Gastrocnemius medialis (tissue), 4 donors: ENCODE measurements around the gene GNAO1. TPM values are rescaled to one million over a fixed set of nuclear protein-coding genes. Genes with fewer than 3 reads are reported as not detected.
A peak's percentile ranks its signal among the peaks of the same experiment; 100 is the strongest.
"Not testable (repeated sequence)": the region's sequence is repeated elsewhere in the genome, so short reads cannot be mapped to it uniquely, and the experiment has no call there.

ENCODE experiments used
- ATAC-seq, 2 donors: fragments of 150-250 bp; one replicate each; pipeline ENCODE4 v1.9.1; 2016
- DNase-seq, 2 donors: peaks; one replicate each; pipeline ENCODE4 v3.0.0-alpha.2; 2019
- H3K27ac ChIP-seq, 4 donors: fragments of 200-600 bp; sonication (generic); 1 replicate in 1 of 4; 2 replicates in 3 of 4; pipeline ENCODE4 v1.5.1; 2016 to 2018; ENCODE audit warnings: mild to moderate bottlenecking in 2 of 4, moderate library complexity in 1 of 4
- H3K27me3 ChIP-seq, 3 donors: fragments of 200-600 bp; sonication (generic) in 2 of 3; 1 replicate in 1 of 3; 2 replicates in 2 of 3; pipeline versions ENCODE4 v1.5.1 to v1.6.0; 2016 to 2019; ENCODE audit warnings: mild to moderate bottlenecking in 1 of 3, moderate library complexity in 1 of 3
- H3K36me3 ChIP-seq, 2 donors: fragments of 200-600 bp; sonication (generic) in 1 of 2; one replicate each; pipeline ENCODE4 v1.5.1; 2017 to 2018
- H3K4me1 ChIP-seq, 2 donors: fragments of 200-600 bp; sonication (generic) in 1 of 2; one replicate each; pipeline ENCODE4 v1.5.1; 2016 to 2017; ENCODE audit warnings: mild to moderate bottlenecking in 2 of 2
- H3K4me3 ChIP-seq, 4 donors: fragments of 200-600 bp; sonication (generic) in 3 of 4; 1 replicate in 1 of 4; 2 replicates in 3 of 4; pipeline ENCODE4 v1.5.1; 2016 to 2019; ENCODE audit warnings: mild to moderate bottlenecking in 2 of 4
- H3K9me3 ChIP-seq, 3 donors: fragments of 200-600 bp; sonication (generic) in 2 of 3; 1 replicate in 1 of 3; 2 replicates in 2 of 3; pipeline ENCODE4 v1.5.1; 2016 to 2019
- POLR2A ChIP-seq, 2 donors: fragments of 450-650 bp; IDR thresholded peaks; one replicate each; pipeline ENCODE4 v1.6.1; 2017; ENCODE audit warnings: antibody characterized with exemption in 2 of 2, mild to moderate bottlenecking in 2 of 2, moderate library complexity in 2 of 2
- in situ Hi-C, 4 donors: fragments of 200-750 bp; cut with MboI; loops; one replicate each; pipeline versions ENCODE4 v1.15.0 to v1.8.0; 2017; ENCODE audit warnings: low sequenced_read_pairs in 4 of 4
- intact Hi-C: fragments of 100-400 bp; cut with DNase I; formaldehyde crosslinking; loops from one replicate; pipeline ENCODE4 v1.15.1; 2023; ENCODE audit warnings: low total_unique reads
- total RNA-seq, 4 donors: library from RNA; depleted of rRNA; stranded (reverse); fragments of >200 nt; gene quantifications; one replicate each; pipeline versions ENCODE4 v1.1.0 to v1.2.3, GENCODE V29; 2016
- TF ChIP-seq, protein P1 (sequence below), 5 experiments: fragments of 450-650 bp in 3 of 5; fragments of 200-600 bp in 2 of 5; sonication (generic) in 2 of 5; IDR thresholded peaks in 4 of 5; conservative IDR thresholded peaks in 1 of 5; 1 replicate in 4 of 5; 2 replicates in 1 of 5; pipeline ENCODE4 v1.5.1; 2016 to 2019; ENCODE audit warnings: antibody characterized with exemption in 5 of 5, mild to moderate bottlenecking in 3 of 5, moderate library complexity in 3 of 5

The GNAO1 gene
- total RNA-seq, 4 donors from 2014 or later, result 0.25 to 2.0 (median 0.79) TPM

DNA sequence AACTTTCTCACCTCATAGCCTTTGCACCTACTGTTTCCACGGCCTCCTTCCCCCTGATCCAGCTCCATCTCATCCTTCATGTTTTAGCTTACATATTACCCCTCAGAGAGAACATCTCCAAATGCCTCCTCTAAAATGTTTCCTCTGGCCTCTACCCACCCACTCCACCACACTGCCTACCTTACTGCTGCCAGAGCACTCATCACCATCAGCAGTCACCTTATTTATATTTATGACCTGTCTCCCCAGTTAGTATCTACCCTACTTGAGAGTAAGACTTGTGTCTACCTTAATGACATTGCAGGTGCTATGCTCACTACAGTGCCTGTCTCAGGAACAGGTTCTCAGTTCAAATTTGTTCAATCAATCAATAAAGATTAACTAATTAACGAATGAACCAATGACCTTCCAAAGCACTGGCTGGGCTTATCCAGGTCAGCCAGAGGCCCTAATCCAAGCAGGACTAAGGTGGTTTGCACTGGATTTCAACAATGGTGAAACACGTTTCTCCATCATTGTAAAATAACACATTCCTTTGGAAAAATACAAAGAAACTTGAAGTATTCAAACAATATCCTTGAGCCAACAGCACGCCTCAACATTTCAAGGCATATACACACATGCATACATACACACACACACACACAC is 192.9 kb downstream of the GNAO1 start:
- Histone ChIP-seq H3K4me3 (no peak overlapping the region), H3K4me1 (no peaks in the 10 kb centered on the region), H3K36me3 (peaks cover 4 to 83% of the 10 kb centered on the region in 2 donors), H3K9me3 (no peaks in the 10 kb centered on the region), H3K27ac (peak overlapping the region in 1 of 4 donors; percentile 25), H3K27me3 (no peaks in the 10 kb centered on the region)
- intact Hi-C loops (no loop called here), in situ Hi-C loops (no loop called here)
- TF ChIP-seq POLR2A (IDR thresholded peaks at IDR 0.05), result no peak
- TF ChIP-seq, protein P1, sequence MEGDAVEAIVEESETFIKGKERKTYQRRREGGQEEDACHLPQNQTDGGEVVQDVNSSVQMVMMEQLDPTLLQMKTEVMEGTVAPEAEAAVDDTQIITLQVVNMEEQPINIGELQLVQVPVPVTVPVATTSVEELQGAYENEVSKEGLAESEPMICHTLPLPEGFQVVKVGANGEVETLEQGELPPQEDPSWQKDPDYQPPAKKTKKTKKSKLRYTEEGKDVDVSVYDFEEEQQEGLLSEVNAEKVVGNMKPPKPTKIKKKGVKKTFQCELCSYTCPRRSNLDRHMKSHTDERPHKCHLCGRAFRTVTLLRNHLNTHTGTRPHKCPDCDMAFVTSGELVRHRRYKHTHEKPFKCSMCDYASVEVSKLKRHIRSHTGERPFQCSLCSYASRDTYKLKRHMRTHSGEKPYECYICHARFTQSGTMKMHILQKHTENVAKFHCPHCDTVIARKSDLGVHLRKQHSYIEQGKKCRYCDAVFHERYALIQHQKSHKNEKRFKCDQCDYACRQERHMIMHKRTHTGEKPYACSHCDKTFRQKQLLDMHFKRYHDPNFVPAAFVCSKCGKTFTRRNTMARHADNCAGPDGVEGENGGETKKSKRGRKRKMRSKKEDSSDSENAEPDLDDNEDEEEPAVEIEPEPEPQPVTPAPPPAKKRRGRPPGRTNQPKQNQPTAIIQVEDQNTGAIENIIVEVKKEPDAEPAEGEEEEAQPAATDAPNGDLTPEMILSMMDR (IDR thresholded peaks at IDR 0.05 in 4 of 5, conservative IDR thresholded peaks at IDR 0.05 in 1 of 5), result no peak
- no peak for DNase-seq
- no peak for ATAC-seq

GRCh38 chr16:56387396-56387795 is 196.1 kb downstream of the GNAO1 start:
- DNase-seq, result no peak
- intact Hi-C loops, result no loop called here
- no peaks in the 10 kb centered on the region for H3K27me3 ChIP-seq
- peaks cover 0 to 8% of the 10 kb centered on the region in 2 donors for H3K4me1 ChIP-seq
- peaks cover 6 to 79% of the 10 kb centered on the region in 2 donors for H3K36me3 ChIP-seq
- H3K27ac ChIP-seq, result no peak overlapping the region
- in situ Hi-C loops, result no loop called here
- H3K9me3 ChIP-seq, result no peaks in the 10 kb centered on the region
- ATAC-seq, result no peak
- no peak overlapping the region for H3K4me3 ChIP-seq
- no peak for TF ChIP-seq POLR2A (IDR thresholded peaks at IDR 0.05)
- TF ChIP-seq, protein P1 (IDR thresholded peaks at IDR 0.05 in 4 of 5, conservative IDR thresholded peaks at IDR 0.05 in 1 of 5), result no peak

- no peak for DNase-seq
- TF ChIP-seq, protein P1 (IDR thresholded peaks at IDR 0.05 in 4 of 5, conservative IDR thresholded peaks at IDR 0.05 in 1 of 5), result no peak
- TF ChIP-seq POLR2A (IDR thresholded peaks at IDR 0.05), result no peak
- no peaks in the 10 kb centered on the region for H3K9me3 ChIP-seq
- H3K4me1 ChIP-seq, result peaks cover 0 to 8% of the 10 kb centered on the region in 2 donors
- no peak for ATAC-seq
- peaks cover 6 to 70% of the 10 kb centered on the region in 2 donors for H3K36me3 ChIP-seq
- in situ Hi-C loops, result no loop called here
- H3K27ac ChIP-seq, result no peak overlapping the region
- no peak overlapping the region for H3K4me3 ChIP-seq
- intact Hi-C loops, result no loop called here
- H3K27me3 ChIP-seq, result no peaks in the 10 kb centered on the region
These were observed 196.9 kb downstream of the GNAO1 start for GRCh38 chr16:56388209-56388608.

DNA sequence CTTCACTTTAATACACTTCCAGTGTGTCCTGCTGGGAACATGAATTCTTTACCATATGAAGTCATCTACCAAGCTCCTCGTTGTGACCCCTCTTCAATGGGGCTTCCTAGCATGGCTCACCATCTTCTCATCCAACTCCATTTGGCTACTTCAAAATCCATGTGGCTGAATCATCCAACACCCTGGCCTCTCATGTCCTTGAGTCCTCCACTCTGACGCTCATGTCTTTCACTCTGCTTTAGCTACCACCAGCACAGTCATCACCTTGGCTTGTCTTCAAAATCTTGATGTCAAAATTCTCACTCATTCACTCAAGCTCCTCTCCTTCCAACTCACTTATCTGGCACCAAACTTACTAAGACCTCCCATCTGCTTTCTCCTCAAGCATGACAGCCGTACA is 198.3 kb downstream of the GNAO1 start:
- ATAC-seq (peak in 1 of 2 donors; percentile 78), DNase-seq (no peak)
- Histone ChIP-seq H3K4me3 (no peak overlapping the region), H3K4me1 (peaks cover 0 to 8% of the 10 kb centered on the region in 2 donors), H3K9me3 (no peaks in the 10 kb centered on the region), H3K27me3 (no peaks in the 10 kb centered on the region), H3K27ac (peak overlapping the region in 1 of 4 donors; percentile 16), H3K36me3 (peaks cover 6 to 58% of the 10 kb centered on the region in 2 donors)
- intact Hi-C loops, result no loop called here
- TF ChIP-seq, protein P1 (IDR thresholded peaks at IDR 0.05 in 4 of 5, conservative IDR thresholded peaks at IDR 0.05 in 1 of 5), result no peak
- no peak for TF ChIP-seq POLR2A (IDR thresholded peaks at IDR 0.05)
- in situ Hi-C loops, result no loop called here

- in situ Hi-C loops, H3K9me3 ChIP-seq, intact Hi-C loops, H3K4me3 ChIP-seq, H3K27me3 ChIP-seq, ATAC-seq, DNase-seq: not testable (repeated sequence)
- peak overlapping the region in 3 of 4 donors; percentile 49 to 69 (median 55) for H3K27ac ChIP-seq
- peaks cover 23 to 26% of the 10 kb centered on the region in 2 donors for H3K4me1 ChIP-seq
- H3K36me3 ChIP-seq, result peaks cover 0 to 16% of the 10 kb centered on the region in 2 donors
These were observed 205.4 kb downstream of the GNAO1 start for GRCh38 chr16:56396724-56397123.
